ENCODE measurements around the gene KTN1.

KTN1 gene

DNA sequence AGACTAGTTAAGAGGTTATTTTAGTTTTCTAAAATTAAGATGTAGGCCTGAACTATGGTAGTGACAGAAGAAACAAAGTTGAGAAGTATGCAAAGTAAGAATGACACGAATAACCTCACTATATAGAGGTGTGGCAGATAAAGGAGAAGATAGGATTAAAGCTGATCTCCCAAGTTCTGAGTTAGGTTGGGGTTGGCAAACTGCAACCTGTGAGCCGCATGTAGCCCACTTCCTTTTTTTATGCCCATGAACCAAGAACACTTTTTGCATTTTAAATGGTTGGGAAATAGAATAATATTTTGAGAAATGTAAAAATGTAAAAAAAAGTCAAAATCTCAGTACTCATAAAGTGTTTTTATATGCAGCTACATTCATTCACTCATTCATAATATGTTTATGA is 34.3 kb downstream of the KTN1 start:
- TF ChIP-seq, protein P1, sequence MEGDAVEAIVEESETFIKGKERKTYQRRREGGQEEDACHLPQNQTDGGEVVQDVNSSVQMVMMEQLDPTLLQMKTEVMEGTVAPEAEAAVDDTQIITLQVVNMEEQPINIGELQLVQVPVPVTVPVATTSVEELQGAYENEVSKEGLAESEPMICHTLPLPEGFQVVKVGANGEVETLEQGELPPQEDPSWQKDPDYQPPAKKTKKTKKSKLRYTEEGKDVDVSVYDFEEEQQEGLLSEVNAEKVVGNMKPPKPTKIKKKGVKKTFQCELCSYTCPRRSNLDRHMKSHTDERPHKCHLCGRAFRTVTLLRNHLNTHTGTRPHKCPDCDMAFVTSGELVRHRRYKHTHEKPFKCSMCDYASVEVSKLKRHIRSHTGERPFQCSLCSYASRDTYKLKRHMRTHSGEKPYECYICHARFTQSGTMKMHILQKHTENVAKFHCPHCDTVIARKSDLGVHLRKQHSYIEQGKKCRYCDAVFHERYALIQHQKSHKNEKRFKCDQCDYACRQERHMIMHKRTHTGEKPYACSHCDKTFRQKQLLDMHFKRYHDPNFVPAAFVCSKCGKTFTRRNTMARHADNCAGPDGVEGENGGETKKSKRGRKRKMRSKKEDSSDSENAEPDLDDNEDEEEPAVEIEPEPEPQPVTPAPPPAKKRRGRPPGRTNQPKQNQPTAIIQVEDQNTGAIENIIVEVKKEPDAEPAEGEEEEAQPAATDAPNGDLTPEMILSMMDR (IDR thresholded peaks at IDR 0.05; ENCODE audit: borderline replicate concordance, extremely low read depth, low read length, poor library complexity, severe bottlenecking): no peak
- no peak for TF ChIP-seq EZH2 (IDR thresholded peaks at IDR 0.05; ENCODE audit: borderline replicate concordance, low read depth, low read length, severe bottlenecking)
- DNase-seq (no peak), ATAC-seq (ENCODE audit: insufficient read depth, low read depth) (no peak)
- Histone ChIP-seq H3K4me1 (ENCODE audit: insufficient read depth, low read length) (no peaks in the 10 kb centered on the region), H3K4me2 (ENCODE audit: insufficient read depth, low read length) (no peak overlapping the region), H2AFZ (ENCODE audit: low read depth, low read length) (no peak overlapping the region), H3K79me2 (ENCODE audit: insufficient read depth, low read length) (peaks cover 49% of the 10 kb centered on the region), H3K4me3 (ENCODE audit: low read depth in 1 of 2, low read length in 2 of 2) (no peak overlapping the region), H3K27ac (ENCODE audit: low read length) (no peak overlapping the region), H3K36me3 (ENCODE audit: insufficient read depth, low read length) (peaks cover 71% of the 10 kb centered on the region), H3K9me3 (ENCODE audit: insufficient read depth, low read length, severe bottlenecking) (peaks cover 9% of the 10 kb centered on the region), H4K20me1 (ENCODE audit: insufficient read depth, low read length) (peaks cover 7% of the 10 kb centered on the region; the same call in 1 of the 2 replicates), H3K27me3 (ENCODE audit: insufficient read depth, low read length, poor library complexity) (no peaks in the 10 kb centered on the region), H3K9ac (ENCODE audit: low read depth, low read length) (no peak overlapping the region)

GRCh38 chr14:55620277-55620676 is 40.3 kb downstream of the KTN1 start:
- H3K79me2 ChIP-seq (ENCODE audit: insufficient read depth, low read length): peaks cover 5% of the 10 kb centered on the region; the same call in 1 of the 2 replicates
- no peaks in the 10 kb centered on the region for H3K4me1 ChIP-seq (ENCODE audit: insufficient read depth, low read length)
- H3K4me3 ChIP-seq (ENCODE audit: low read depth in 1 of 2, low read length in 2 of 2): no peak overlapping the region
- H3K27ac ChIP-seq (ENCODE audit: low read length): no peak overlapping the region
- no peaks in the 10 kb centered on the region for H3K27me3 ChIP-seq (ENCODE audit: insufficient read depth, low read length, poor library complexity)
- peaks cover 22% of the 10 kb centered on the region for H3K9me3 ChIP-seq (ENCODE audit: insufficient read depth, low read length, severe bottlenecking)
- H2AFZ ChIP-seq (ENCODE audit: low read depth, low read length): no peak overlapping the region
- H3K9ac ChIP-seq (ENCODE audit: low read depth, low read length): no peak overlapping the region
- no peaks in the 10 kb centered on the region for H4K20me1 ChIP-seq (ENCODE audit: insufficient read depth, low read length)
- no peak for DNase-seq
- H3K36me3 ChIP-seq (ENCODE audit: insufficient read depth, low read length): peaks cover 93% of the 10 kb centered on the region
- ATAC-seq (ENCODE audit: insufficient read depth, low read depth): no peak
- no peak overlapping the region for H3K4me2 ChIP-seq (ENCODE audit: insufficient read depth, low read length)
- TF ChIP-seq, protein P1 (IDR thresholded peaks at IDR 0.05; ENCODE audit: borderline replicate concordance, extremely low read depth, low read length, poor library complexity, severe bottlenecking): no peak
- no peak for TF ChIP-seq EZH2 (IDR thresholded peaks at IDR 0.05; ENCODE audit: borderline replicate concordance, low read depth, low read length, severe bottlenecking)

DNA sequence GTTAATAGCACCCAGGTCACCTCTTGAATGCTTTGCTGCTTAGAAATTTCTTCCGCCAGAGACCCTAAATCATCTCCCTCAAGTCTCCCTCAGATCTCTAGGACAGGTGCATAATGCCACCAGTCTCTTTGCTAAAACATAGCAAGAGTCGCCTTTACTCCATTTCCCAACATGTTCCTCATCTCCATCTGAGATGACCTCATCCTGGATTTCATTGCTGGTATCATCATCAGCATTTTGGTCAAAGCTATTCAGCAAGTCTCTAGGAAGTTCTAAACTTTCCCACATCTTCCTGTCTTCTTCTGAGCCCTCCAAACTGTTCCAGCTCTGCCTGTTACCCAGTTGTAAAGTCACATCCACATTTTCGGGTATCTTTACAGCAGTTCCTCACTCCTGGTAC is 41.0 kb downstream of the KTN1 start:
- Histone ChIP-seq H3K27me3 (ENCODE audit: insufficient read depth, low read length, poor library complexity) (no peaks in the 10 kb centered on the region), H3K9me3 (ENCODE audit: insufficient read depth, low read length, severe bottlenecking) (peaks cover 22% of the 10 kb centered on the region), H3K4me1 (ENCODE audit: insufficient read depth, low read length) (no peaks in the 10 kb centered on the region), H3K4me3 (ENCODE audit: low read depth in 1 of 2, low read length in 2 of 2) (no peak overlapping the region), H3K36me3 (ENCODE audit: insufficient read depth, low read length) (peaks cover 86% of the 10 kb centered on the region), H3K9ac (ENCODE audit: low read depth, low read length) (no peak overlapping the region), H3K79me2 (ENCODE audit: insufficient read depth, low read length) (0 out of 2 replicates have a peak, but pooled peaks cover under 1% of the 10 kb centered on the region), H2AFZ (ENCODE audit: low read depth, low read length) (no peak overlapping the region), H3K4me2 (ENCODE audit: insufficient read depth, low read length) (no peak overlapping the region), H3K27ac (ENCODE audit: low read length) (no peak overlapping the region), H4K20me1 (ENCODE audit: insufficient read depth, low read length) (no peaks in the 10 kb centered on the region)
- ATAC-seq (ENCODE audit: insufficient read depth, low read depth) (no peak), DNase-seq (no peak)
- TF ChIP-seq EZH2 (IDR thresholded peaks at IDR 0.05; ENCODE audit: borderline replicate concordance, low read depth, low read length, severe bottlenecking): no peak
- TF ChIP-seq, protein P1 (IDR thresholded peaks at IDR 0.05; ENCODE audit: borderline replicate concordance, extremely low read depth, low read length, poor library complexity, severe bottlenecking): no peak

GRCh38 chr14:55621391-55621790 is 41.4 kb downstream of the KTN1 start:
- TF ChIP-seq EZH2 (IDR thresholded peaks at IDR 0.05; ENCODE audit: borderline replicate concordance, low read depth, low read length, severe bottlenecking): no peak
- TF ChIP-seq, protein P1 (IDR thresholded peaks at IDR 0.05; ENCODE audit: borderline replicate concordance, extremely low read depth, low read length, poor library complexity, severe bottlenecking): no peak
- no peak overlapping the region for H3K4me2 ChIP-seq (ENCODE audit: insufficient read depth, low read length)

More at GRCh38 chr14:55621391-55621790, 41.4 kb downstream of the KTN1 start:
- DNase-seq (no peak), ATAC-seq (ENCODE audit: insufficient read depth, low read depth) (no peak)
- Histone ChIP-seq H3K9me3 (ENCODE audit: insufficient read depth, low read length, severe bottlenecking) (peaks cover 22% of the 10 kb centered on the region), H3K36me3 (ENCODE audit: insufficient read depth, low read length) (peaks cover 82% of the 10 kb centered on the region), H3K27me3 (ENCODE audit: insufficient read depth, low read length, poor library complexity) (no peaks in the 10 kb centered on the region), H3K27ac (ENCODE audit: low read length) (no peak overlapping the region), H3K9ac (ENCODE audit: low read depth, low read length) (no peak overlapping the region), H4K20me1 (ENCODE audit: insufficient read depth, low read length) (no peaks in the 10 kb centered on the region), H3K4me1 (ENCODE audit: insufficient read depth, low read length) (no peaks in the 10 kb centered on the region), H2AFZ (ENCODE audit: low read depth, low read length) (no peak overlapping the region), H3K4me3 (ENCODE audit: low read depth in 1 of 2, low read length in 2 of 2) (no peak overlapping the region), H3K79me2 (ENCODE audit: insufficient read depth, low read length) (peaks cover under 1% of the 10 kb centered on the region; the same call in 1 of the 2 replicates)
